ENCODE results near the gene MAP3K20.
"Not testable (repeated sequence)": the region's sequence is repeated elsewhere in the genome, so short reads cannot be mapped to it uniquely, and the experiment has no call there.

Gene MAP3K20

GRCh38 chr2:173278794-173279526 is 203.3 kb downstream of the MAP3K20 start:
- Mint-ChIP-seq H3K4me3 (no peak overlapping the region), H3K27ac (no peak overlapping the region), H3K9me3 (ENCODE audit: low read depth) (no peaks in the 10 kb centered on the region), H3K4me1 (ENCODE audit: low read depth) (no peaks in the 10 kb centered on the region), H3K27me3 (no peaks in the 10 kb centered on the region), H3K36me3 (no peaks in the 10 kb centered on the region)

DNA sequence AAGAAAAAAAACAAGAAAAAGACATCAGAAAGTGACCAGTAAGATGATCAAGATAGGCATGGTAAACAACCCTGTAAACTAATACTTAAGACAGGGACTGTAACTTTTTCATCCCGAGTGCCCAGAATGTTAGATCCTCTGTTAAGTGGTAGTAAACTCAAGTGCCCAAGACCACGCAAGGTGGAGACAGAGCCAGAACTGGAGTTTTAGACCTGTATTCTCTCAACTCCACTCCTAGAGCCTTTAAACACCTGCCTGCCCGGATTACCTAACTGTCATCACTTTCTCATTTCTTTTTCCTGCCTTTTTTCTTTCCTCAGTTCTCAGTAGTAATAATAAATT is 203.9 kb downstream of the MAP3K20 start:
- H3K36me3 Mint-ChIP-seq: no peaks in the 10 kb centered on the region
- no peak overlapping the region for H3K4me3 Mint-ChIP-seq
- H3K4me1 Mint-ChIP-seq (ENCODE audit: low read depth): no peaks in the 10 kb centered on the region
- H3K27ac Mint-ChIP-seq: no peak overlapping the region
- H3K9me3 Mint-ChIP-seq (ENCODE audit: low read depth): no peaks in the 10 kb centered on the region
- no peaks in the 10 kb centered on the region for H3K27me3 Mint-ChIP-seq

DNA sequence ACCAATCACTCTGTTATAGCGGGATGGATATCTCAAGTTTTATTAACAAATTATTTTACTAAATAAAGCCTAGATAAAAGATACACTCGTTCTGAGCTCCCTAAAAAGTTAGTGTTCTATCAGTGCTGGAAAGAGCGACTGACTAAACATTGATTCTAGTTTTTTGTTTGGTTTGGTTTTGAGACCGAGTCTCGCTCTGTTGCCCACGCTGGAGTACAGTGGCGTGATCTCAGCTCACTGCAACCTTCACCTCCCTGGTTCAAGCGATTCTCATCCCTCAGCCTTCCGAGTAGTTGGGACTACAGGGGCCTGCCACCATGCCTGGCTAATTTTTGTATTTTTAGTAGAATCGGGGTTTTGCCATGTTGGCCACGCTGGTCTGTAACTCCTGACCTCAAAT is 205.2 kb downstream of the MAP3K20 start:
- Mint-ChIP-seq H3K36me3 (no peaks in the 10 kb centered on the region), H3K4me3 (no peak overlapping the region), H3K4me1 (ENCODE audit: low read depth) (no peaks in the 10 kb centered on the region), H3K27me3 (no peaks in the 10 kb centered on the region), H3K9me3 (ENCODE audit: low read depth) (no peaks in the 10 kb centered on the region), H3K27ac (no peak overlapping the region)

GRCh38 chr2:173281898-173282297 is 206.3 kb downstream of the MAP3K20 start:
- H3K27me3 Mint-ChIP-seq; H3K9me3 Mint-ChIP-seq (ENCODE audit: low read depth); H3K4me3 Mint-ChIP-seq; H3K4me1 Mint-ChIP-seq (ENCODE audit: low read depth); H3K27ac Mint-ChIP-seq; H3K36me3 Mint-ChIP-seq: not testable (repeated sequence)

- Mint-ChIP-seq H3K27ac (no peak overlapping the region), H3K36me3 (no peaks in the 10 kb centered on the region), H3K27me3 (peaks cover 2% of the 10 kb centered on the region), H3K9me3 (ENCODE audit: low read depth) (no peaks in the 10 kb centered on the region), H3K4me3 (no peak overlapping the region), H3K4me1 (ENCODE audit: low read depth) (no peaks in the 10 kb centered on the region)
Measured at GRCh38 chr2:173282795-173283545, 207.3 kb downstream of the MAP3K20 start.

GRCh38 chr2:173286153-173286809 is 210.6 kb downstream of the MAP3K20 start:
- Mint-ChIP-seq H3K9me3 (ENCODE audit: low read depth) (no peaks in the 10 kb centered on the region), H3K36me3 (no peaks in the 10 kb centered on the region), H3K27ac (no peak overlapping the region), H3K27me3 (peaks cover 2% of the 10 kb centered on the region), H3K4me1 (ENCODE audit: low read depth) (no peaks in the 10 kb centered on the region), H3K4me3 (no peak overlapping the region)

DNA sequence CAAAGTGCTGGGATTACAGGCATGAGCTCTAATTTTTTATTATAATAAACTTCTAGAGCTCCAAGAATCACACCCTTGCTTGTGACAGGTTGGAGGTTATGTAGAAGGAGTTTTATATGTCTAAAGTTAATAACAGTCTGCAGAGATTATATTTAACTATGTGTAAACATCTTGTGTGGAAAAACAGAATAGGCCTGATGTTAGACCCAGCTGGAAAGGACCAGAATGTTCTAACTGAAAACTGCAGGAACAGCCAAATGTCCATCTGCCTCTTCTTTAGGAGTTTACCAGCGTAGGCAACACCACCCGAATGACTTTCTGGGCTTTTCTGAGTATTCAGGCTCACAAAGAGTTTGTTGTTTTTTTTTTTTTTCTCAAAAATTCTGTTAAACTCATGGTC is 211.9 kb downstream of the MAP3K20 start:
- H3K27ac Mint-ChIP-seq: no peak overlapping the region
- H3K4me1 Mint-ChIP-seq (ENCODE audit: low read depth): no peaks in the 10 kb centered on the region
- no peaks in the 10 kb centered on the region for H3K36me3 Mint-ChIP-seq
- no peaks in the 10 kb centered on the region for H3K9me3 Mint-ChIP-seq (ENCODE audit: low read depth)
- peaks cover 2% of the 10 kb centered on the region for H3K27me3 Mint-ChIP-seq
- no peak overlapping the region for H3K4me3 Mint-ChIP-seq

GRCh38 chr2:173288561-173288960 is 212.9 kb downstream of the MAP3K20 start:
- no peak overlapping the region for H3K4me3 Mint-ChIP-seq

GRCh38 chr2:173290046-173290445 is 214.4 kb downstream of the MAP3K20 start:
- Mint-ChIP-seq H3K36me3 (no peaks in the 10 kb centered on the region), H3K9me3 (ENCODE audit: low read depth) (no peaks in the 10 kb centered on the region), H3K4me1 (ENCODE audit: low read depth) (no peaks in the 10 kb centered on the region), H3K27me3 (peaks cover 2% of the 10 kb centered on the region), H3K4me3 (no peak overlapping the region), H3K27ac (no peak overlapping the region)

More at GRCh38 chr2:173288561-173288960, 212.9 kb downstream of the MAP3K20 start:
- no peaks in the 10 kb centered on the region for H3K9me3 Mint-ChIP-seq (ENCODE audit: low read depth)
- peaks cover 2% of the 10 kb centered on the region for H3K27me3 Mint-ChIP-seq
- no peaks in the 10 kb centered on the region for H3K4me1 Mint-ChIP-seq (ENCODE audit: low read depth)
- no peaks in the 10 kb centered on the region for H3K36me3 Mint-ChIP-seq
- H3K27ac Mint-ChIP-seq: no peak overlapping the region

- Mint-ChIP-seq H3K27ac (no peak overlapping the region), H3K9me3 (ENCODE audit: low read depth) (no peaks in the 10 kb centered on the region), H3K4me3 (no peak overlapping the region), H3K36me3 (no peaks in the 10 kb centered on the region), H3K4me1 (ENCODE audit: low read depth) (no peaks in the 10 kb centered on the region), H3K27me3 (peaks cover 2% of the 10 kb centered on the region)
Measured at GRCh38 chr2:173290518-173290917, 214.9 kb downstream of the MAP3K20 start.

GRCh38 chr2:173291412-173291811 is 215.8 kb downstream of the MAP3K20 start:
- Mint-ChIP-seq H3K36me3 (peaks cover 2% of the 10 kb centered on the region), H3K4me1 (ENCODE audit: low read depth) (peaks cover 1% of the 10 kb centered on the region), H3K9me3 (ENCODE audit: low read depth) (no peaks in the 10 kb centered on the region), H3K27ac (no peak overlapping the region), H3K4me3 (no peak overlapping the region), H3K27me3 (peaks cover 2% of the 10 kb centered on the region)

GRCh38 chr2:173296235-173296634 is 220.6 kb downstream of the MAP3K20 start:
- peaks cover 17% of the 10 kb centered on the region for H3K9me3 Mint-ChIP-seq (ENCODE audit: low read depth)
- H3K27ac Mint-ChIP-seq: no peak overlapping the region
- H3K4me1 Mint-ChIP-seq (ENCODE audit: low read depth): peaks cover 1% of the 10 kb centered on the region
- H3K27me3 Mint-ChIP-seq: peaks cover 1% of the 10 kb centered on the region
- no peak overlapping the region for H3K4me3 Mint-ChIP-seq
- peaks cover 15% of the 10 kb centered on the region for H3K36me3 Mint-ChIP-seq

DNA sequence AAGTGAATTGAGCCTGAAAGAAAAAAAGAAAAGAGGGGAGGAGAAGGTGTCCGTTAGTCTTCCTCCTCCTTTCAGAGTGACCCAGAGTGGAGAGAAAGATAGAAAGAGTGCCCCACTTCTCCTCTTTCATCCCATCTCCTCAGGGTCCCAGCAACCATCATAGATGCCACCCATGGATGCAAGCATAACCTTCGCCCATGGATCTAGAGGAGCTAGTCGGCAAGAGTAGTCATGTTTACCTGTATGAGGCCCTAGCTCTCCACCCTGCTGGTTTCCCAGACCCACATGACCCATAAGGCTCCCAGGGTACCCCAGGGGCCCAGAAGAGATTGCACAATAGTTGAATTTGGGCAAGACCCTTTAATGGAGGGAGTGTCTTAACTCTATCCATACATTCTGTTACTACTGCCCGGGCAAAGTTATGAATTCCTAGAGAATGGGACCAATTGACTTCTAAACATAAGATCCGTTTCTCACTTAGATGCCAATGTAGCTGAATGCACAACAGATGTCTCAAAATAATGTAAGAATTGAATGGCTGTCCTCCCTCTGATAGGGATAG is 223.0 kb downstream of the MAP3K20 start:
- Mint-ChIP-seq H3K4me3 (no peak overlapping the region), H3K27me3 (peaks cover 4% of the 10 kb centered on the region), H3K9me3 (ENCODE audit: low read depth) (peaks cover 17% of the 10 kb centered on the region), H3K27ac (no peak overlapping the region), H3K4me1 (ENCODE audit: low read depth) (peaks cover 1% of the 10 kb centered on the region), H3K36me3 (peaks cover 15% of the 10 kb centered on the region)

GRCh38 chr2:173299764-173300163 is 224.1 kb downstream of the MAP3K20 start:
- no peak overlapping the region for H3K27ac Mint-ChIP-seq
- H3K4me3 Mint-ChIP-seq: no peak overlapping the region
- H3K36me3 Mint-ChIP-seq: peaks cover 15% of the 10 kb centered on the region
- H3K27me3 Mint-ChIP-seq: peaks cover 4% of the 10 kb centered on the region
- H3K9me3 Mint-ChIP-seq (ENCODE audit: low read depth): peaks cover 17% of the 10 kb centered on the region
- peaks cover 1% of the 10 kb centered on the region for H3K4me1 Mint-ChIP-seq (ENCODE audit: low read depth)

GRCh38 chr2:173300458-173300857 is 224.8 kb downstream of the MAP3K20 start:
- H3K36me3 Mint-ChIP-seq: peaks cover 15% of the 10 kb centered on the region
- peaks cover 17% of the 10 kb centered on the region for H3K9me3 Mint-ChIP-seq (ENCODE audit: low read depth)
- H3K27ac Mint-ChIP-seq: no peak overlapping the region
- H3K4me3 Mint-ChIP-seq: no peak overlapping the region
- H3K4me1 Mint-ChIP-seq (ENCODE audit: low read depth): peaks cover 1% of the 10 kb centered on the region
- peaks cover 4% of the 10 kb centered on the region for H3K27me3 Mint-ChIP-seq
